HG03045 (cell line): ENCODE measurements around the gene C2.

Source experiments
- ATAC-seq: cut with Tn5 transposase; IDR thresholded peaks from one replicate; pipeline ENCODE4 v1.9.1; 2021; ENCODE audit warnings: mild to moderate bottlenecking, moderate library complexity; ENCODE audit not compliant: unreplicated experiment

The C2 gene

GRCh38 chr6:31927242-31927862 lies at the start of gene C2:
C2 (plus strand) TSS chr6:31927717; CDS start chr6:31927753, 36 bp downstream.
- no peak for ATAC-seq

GRCh38 chr6:31878222-31878621 lies 49.3 kb upstream of the C2 start:
- no peak for ATAC-seq

- no peak for ATAC-seq
These were observed 48.8 kb upstream of the C2 start, which contains the start of gene SLC44A4 for GRCh38 chr6:31878726-31879125. SLC44A4 (minus strand) TSS chr6:31878997; CDS start chr6:31878980, 17 bp downstream.

GRCh38 chr6:31879143-31879542 lies 48.4 kb upstream of the C2 start:
- no peak for ATAC-seq

GRCh38 chr6:31879901-31880300 lies 47.6 kb upstream of the C2 start:
- no peak for ATAC-seq

- ATAC-seq = no peak
These were observed 46.9 kb upstream of the C2 start for GRCh38 chr6:31880616-31881015.

GRCh38 chr6:31881136-31881859 lies 46.2 kb upstream of the C2 start:
- ATAC-seq = no peak

GRCh38 chr6:31882344-31882743 lies 45.2 kb upstream of the C2 start:
- no peak for ATAC-seq

GRCh38 chr6:31883676-31884075 lies 43.8 kb upstream of the C2 start:
- no peak for ATAC-seq

GRCh38 chr6:31884528-31885035 lies 42.9 kb upstream of the C2 start:
- no peak for ATAC-seq

GRCh38 chr6:31886541-31886991 lies 41.0 kb upstream of the C2 start:
- ATAC-seq = no peak

GRCh38 chr6:31887173-31888007 lies 40.1 kb upstream of the C2 start:
- no peak for ATAC-seq

- no peak for ATAC-seq
These were observed 39.0 kb upstream of the C2 start for GRCh38 chr6:31888276-31889258.

GRCh38 chr6:31889331-31889972 lies 38.1 kb upstream of the C2 start:
- no peak for ATAC-seq

GRCh38 chr6:31892821-31893220 lies 34.7 kb upstream of the C2 start:
- no peak for ATAC-seq

- ATAC-seq = no peak
These were observed 31.0 kb upstream of the C2 start for GRCh38 chr6:31896493-31896855.

GRCh38 chr6:31896856-31897611 lies 30.5 kb upstream of the C2 start:
- no peak for ATAC-seq

- ATAC-seq = no peak
These were observed 29.7 kb upstream of the C2 start, which contains the start of gene EHMT2 for GRCh38 chr6:31897612-31898382. EHMT2 (minus strand) TSS chr6:31897698; CDS start chr6:31897677, 21 bp downstream.
